HG02759 (cell line): Measurements from ENCODE around the gene METRN.

Source experiments
- ATAC-seq: cut with Tn5 transposase; IDR thresholded peaks from one replicate; pipeline ENCODE4 v1.9.1; 2021; ENCODE audit warnings: mild to moderate bottlenecking, moderate library complexity; ENCODE audit not compliant: unreplicated experiment

The METRN gene

GRCh38 chr16:677316-678190, 37.4 kb upstream of the METRN start:
- ATAC-seq: no peak

DNA sequence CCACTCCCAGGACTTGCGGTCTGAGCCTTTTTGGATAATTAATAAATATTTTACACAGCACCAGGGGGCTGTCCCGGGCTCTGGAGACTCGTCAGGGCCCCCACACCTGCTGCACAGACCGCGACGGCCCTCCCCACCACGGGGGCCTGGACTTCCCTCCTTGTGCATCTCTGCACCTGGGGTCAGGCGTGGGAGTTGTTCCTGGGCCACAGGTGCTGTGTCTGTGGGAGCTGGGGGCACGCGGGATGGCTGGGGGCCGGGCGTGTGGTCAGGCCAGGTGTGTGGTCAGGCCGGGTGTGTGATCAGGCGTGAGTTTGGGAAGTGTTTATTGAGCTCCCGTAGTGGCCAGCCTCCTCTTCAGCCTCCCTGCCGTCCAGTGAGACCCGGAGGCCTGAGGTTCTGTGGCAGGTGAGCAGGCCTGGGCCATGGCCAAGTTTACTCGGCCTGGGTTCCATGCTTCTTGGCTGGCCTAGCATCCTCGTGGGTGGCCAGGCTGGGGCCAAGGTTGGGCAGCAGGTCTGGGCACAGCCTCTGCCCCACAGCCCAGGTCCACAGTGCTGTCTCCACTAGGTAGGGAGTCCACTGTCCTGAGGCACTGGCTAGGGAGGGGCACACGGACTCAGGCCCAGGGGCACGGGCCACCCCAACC, 36.6 kb upstream of the METRN start:
- no peak for ATAC-seq

- ATAC-seq: peak; percentile 7
Measured at GRCh38 chr16:678858-679813, 35.8 kb upstream of the METRN start.

DNA sequence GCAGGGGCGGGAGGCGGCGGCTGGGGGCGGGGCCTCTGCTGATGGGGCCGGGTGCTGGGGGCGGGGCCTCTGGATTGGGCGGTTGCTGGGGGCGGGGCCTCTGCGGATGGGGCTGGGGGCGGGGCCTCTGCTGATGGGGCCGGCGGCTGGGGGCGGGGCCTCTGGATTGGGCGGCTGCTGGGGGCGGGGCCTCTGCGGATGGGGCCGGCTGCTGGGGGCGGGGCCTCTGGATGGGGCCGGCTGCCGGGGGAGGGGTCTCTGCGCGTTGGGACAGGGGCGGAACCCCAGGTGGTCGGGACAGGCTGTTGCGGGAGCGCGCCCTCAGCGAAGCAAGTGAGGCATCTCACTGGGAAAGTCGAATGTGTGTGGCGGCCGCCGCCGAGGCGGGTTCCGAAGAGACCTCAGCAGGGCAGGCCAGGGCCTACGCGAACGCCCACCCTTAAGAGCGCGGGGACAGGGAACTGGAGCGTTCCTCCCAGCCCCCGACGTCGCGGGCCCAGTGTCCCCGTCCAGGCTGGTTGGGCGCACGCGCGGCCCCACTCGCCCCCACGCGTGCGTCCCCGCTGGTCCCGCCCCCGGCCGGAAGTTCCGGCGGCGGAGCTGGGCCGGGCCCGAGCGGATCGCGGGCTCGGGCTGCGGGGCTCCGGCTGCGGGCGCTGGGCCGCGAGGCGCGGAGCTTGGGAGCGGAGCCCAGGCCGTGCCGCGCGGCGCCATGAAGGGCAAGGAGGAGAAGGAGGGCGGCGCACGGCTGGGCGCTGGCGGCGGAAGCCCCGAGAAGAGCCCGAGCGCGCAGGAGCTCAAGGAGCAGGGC, 34.9 kb upstream of the METRN start, which contains the start of gene STUB1:
STUB1 (plus strand) TSS at position 597 of the 811 bp plus-strand sequence; CDS start at position 713, 116 bp downstream.
- ATAC-seq: peak; percentile 57

- no peak for ATAC-seq
Measured at GRCh38 chr16:680625-680945, 34.3 kb upstream of the METRN start.

- no peak for ATAC-seq
Measured at GRCh38 chr16:680967-681745, 33.8 kb upstream of the METRN start.

- no peak for ATAC-seq
Measured at GRCh38 chr16:681746-682427, 33.0 kb upstream of the METRN start.

- ATAC-seq: no peak
Measured at GRCh38 chr16:682493-683395, 32.2 kb upstream of the METRN start.

DNA sequence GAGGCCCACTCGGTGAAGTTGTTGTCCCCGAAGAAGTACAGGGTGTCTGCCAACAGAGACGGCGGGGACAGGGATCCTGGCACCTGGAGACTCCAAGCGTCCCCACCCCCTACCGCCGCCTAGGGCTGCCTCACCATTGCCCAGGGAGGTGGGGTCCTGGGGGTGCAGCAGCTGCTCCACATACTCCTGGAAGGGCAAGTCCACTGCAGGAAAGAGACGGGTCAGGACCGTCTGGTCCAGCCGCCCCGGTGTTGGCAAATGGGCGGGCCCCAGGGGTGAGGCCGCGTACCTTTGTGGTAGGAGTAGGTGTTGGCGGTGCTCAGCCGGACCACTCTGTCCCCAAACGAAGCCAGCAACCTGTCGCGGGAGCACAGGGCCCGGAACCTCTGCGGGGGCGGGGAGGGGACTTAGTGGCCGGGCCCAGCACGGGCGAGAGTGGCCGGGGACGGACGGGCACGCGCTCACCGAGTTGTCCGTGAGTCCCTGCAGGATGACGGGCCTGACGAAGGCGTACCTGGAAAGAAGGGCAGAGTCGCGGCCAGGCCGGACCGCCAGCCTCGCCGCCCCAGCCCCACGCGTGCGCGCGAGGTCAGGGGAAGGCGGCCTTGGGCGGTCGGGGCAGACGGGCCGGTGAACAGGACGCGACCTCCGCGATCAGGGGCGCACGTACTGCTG, 31.4 kb upstream of the METRN start:
- no peak for ATAC-seq

- ATAC-seq: peak; percentile 65
Measured at GRCh38 chr16:684071-684794, 30.7 kb upstream of the METRN start, which contains the start of gene JMJD8. Gene JMJD8 (minus strand): TSS chr16:684334. CDS start chr16:684319, 15 bp downstream.

DNA sequence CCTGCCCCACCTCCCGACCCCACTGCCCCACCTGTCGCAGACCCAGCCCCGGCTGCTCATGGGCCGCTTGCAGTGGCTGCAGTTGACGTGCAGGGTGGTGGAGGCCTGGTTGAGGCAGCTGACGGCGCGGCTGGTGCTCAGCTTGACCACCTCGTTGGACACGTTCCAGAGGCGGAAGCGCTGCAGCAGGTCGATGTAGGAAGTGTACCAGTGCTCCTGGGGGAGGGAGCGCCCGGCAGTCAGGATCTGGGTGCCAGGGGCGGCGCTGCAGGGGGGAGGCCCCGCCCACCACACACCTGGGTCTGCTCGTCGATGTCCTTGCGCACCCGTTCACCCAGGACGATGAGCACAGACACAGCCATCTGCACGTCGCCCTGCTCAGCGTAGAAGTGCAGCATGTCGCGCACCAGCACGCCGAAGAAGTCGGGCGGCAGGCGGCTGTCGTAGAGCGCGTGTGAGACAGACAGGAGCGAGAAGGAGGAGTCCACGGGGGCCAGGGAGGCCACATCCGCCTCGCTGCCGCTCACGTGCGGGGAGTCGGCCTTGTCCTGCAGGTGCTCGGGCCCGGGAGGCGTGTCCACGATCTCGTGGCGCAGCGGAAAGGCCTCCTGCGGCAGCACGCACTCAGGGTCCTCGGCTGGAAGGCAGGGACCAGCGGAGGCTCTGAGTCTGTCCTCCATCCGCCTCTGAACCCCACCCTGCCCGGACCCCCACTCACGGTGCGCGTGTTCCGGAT, 29.8 kb upstream of the METRN start:
- ATAC-seq: no peak

DNA sequence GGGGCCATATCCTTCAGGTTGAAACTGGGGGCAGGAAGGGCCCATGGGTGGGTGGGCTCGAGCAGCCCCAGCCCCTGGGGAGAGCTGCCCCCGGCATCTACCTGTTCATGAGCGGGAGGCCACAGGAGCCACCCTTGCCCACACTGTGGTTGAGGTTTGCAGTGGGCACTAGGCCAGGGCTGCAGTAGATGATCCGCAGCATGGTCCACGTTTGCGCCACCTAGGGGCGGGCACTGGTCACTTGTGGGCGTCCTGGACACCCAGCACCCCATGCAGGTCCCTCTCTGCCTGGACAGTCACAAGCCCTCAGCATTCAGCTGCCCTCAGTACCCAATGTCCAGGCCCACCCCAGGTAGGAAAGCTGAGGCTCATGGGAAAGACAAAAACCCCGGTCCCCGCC, 29.0 kb upstream of the METRN start:
- no peak for ATAC-seq

DNA sequence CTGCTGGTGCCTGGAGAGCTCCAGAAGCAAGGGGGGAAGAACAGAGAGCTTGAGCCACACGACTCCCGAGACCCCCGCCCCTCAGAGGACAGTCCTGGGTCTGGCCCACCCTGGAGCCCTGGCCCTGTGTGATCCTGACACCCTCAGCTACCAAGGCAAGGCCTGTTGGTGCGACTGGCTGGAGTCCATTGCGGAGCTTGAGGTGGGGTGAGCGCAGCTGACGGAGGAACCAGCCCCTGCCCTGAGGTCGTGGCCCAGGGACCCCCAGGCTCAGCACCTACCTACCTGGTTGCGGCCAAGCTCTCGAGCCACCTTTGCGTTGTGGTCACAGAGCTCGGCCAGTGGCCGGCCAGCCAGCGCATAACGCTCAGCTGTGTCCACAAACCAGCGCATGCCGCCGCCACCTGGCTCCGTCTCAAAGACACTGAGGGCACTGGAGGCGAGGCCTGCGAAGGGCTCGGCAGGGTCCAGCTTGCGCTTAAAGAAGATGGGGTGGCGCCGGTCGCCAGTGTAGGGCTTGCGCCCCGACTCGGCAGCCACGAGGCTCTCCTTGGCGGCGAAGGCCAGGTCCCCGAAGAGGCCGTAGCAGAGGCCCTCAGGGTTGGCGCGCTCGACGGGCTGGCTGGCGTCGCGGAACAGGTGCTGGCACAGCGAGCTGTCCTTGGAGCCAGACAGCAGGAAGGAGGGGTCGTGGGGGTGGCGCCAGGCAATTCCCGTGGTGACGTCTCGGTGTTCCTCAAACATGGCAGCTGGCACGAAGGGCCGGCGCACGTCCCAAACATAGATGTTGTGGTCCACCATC, 28.3 kb upstream of the METRN start:
- ATAC-seq: no peak

DNA sequence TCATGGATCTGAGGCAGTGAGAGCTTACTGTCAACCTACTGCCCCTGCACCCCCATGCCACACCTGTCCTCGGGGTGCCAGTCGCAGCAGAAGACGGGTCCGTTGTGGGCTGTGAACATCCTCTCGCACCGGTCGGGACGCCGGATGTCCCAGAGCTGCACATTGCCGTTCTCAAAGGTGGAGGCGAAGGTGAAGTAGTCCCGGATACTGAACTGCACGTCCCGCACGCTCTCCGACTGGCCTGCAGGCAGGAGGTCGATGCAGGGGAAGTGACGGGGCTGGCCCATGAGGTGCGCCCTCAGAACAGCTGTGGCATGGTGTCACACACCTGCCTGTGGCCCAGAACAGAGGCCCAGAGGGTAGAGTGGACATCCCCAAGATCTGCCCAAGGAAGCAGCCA, 27.4 kb upstream of the METRN start:
- ATAC-seq: no peak

GRCh38 chr16:689175-689897, 25.6 kb upstream of the METRN start:
- ATAC-seq: no peak
